Stimulated activated CD4-positive, alpha-beta T cell treated with anti-CD3 and anti-CD28 coated beads, Interleukin-15, amount 100 ng/mL, for 1 hour (primary cell): ENCODE measurements around the gene CNPY1.

Experiments used
- DNase-seq, 2 donors: peaks; one replicate each; pipeline ENCODE4 v3.0.0-alpha.2; 2020; ENCODE audit warnings: low read depth in 1 of 2, low spot score in 1 of 2

CNPY1 gene

DNA sequence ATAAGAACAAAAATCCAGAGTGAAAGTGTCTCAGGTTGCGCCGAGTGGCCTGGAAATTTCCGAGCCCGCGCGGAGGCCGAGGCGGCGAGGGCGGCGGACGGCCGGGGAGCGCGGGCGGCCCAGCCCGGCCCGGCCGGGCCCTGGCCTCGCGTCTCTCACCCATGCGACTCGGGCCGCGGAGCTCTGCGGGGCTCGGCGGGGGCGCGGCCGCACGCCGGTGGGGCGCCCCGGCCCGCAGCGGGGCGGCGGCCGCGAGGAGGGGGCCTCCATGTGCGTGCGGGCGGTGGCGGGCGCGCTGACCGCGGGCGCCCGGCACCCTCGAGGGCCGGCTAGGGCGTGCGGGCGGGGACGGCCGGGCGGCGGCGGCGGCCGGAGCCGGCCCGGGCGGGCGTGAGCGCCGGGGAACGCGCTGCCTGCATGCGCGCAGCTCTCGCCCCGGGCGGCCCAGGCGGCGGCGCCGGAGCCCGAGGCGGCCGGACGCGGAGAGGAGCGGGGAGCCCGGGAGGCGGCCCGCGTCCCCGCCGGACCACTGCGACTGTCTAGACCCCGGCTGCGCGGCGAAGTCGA lies 88.7 kb downstream of the CNPY1 start:
- no peak for DNase-seq

DNA sequence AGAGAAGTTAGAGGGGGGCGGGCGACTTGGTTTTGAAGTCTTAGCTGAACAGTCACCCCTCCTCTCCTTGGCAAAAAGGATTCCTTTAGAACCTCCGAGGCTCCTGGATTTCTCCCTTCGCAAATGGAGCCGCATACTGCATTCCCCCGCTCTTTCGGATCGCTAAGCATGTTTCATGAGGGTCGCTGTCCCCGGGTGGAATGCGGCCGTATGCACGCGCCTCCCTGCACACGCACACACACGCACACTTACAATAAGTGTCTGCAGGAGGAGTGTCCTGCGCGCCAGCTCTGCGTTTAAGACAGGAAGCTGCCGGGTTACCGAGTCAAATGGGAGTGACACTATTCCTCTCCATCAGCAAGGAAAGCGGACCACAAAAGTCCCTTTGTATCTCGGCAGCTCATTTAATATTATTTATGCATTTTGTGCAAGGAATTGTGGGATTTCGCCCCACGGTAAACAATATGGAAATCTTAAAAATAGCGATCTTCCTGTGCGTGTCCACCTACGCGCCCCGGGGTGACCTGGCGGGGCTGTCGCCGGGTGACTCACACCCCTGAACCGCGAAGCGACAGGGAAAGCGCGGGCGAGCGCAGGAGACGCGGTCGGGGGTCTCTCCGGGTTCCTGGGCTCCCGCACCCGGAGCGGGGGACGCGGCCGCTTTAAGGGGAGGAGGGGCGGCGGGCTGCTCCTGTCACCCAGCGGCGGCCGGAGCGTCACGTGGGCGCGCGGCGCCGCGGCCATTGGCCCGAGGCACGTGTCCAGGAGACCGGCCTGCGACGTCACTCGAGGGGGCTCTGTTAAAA lies 89.4 kb downstream of the CNPY1 start:
- no peak for DNase-seq

DNA sequence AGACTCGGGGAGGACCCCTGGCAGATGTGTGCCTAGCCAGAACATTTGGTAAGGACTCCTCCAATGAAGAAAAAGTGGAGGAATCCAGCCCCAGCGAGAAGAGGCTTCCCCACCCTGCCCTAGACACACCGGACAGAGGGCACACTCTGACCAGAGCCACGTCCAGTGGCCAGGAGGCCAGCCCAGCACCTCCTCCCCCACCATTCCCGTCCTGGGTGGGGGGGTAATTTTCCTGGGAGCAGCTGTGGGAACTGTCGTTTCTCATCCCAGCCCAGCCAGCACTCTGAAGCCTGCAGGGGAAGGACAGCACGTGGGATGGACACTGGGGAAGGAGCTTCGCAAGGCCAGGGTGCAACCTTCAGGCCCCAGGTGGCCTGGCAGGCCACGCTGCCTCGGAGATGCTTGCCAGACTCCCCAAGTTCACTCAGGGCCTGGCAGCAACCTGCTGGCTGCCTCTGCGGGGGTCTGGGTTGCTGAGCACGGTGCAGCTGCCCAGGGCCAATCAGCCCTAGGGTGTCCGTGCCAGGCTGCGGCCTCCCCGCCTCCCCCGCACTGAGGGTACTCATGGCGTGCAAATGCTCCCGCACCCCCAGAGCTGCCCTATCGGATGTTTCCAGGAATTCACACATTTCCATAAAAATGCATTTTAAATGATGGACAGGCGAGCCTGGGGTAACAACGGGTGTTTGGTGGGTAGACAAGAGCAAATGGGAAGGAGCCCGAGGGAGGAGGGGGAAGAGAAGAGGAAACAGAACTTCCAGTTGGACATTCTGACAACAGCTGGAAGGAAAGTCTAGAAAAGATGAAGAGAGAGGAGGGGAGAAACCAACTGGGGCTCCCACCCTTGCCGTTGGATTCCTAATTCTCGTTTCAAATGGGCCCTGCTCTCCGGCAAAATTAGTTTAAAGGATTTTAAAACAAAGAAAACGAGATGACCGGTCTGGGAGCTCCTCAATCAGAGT lies 90.3 kb downstream of the CNPY1 start:
- DNase-seq: no peak

DNA sequence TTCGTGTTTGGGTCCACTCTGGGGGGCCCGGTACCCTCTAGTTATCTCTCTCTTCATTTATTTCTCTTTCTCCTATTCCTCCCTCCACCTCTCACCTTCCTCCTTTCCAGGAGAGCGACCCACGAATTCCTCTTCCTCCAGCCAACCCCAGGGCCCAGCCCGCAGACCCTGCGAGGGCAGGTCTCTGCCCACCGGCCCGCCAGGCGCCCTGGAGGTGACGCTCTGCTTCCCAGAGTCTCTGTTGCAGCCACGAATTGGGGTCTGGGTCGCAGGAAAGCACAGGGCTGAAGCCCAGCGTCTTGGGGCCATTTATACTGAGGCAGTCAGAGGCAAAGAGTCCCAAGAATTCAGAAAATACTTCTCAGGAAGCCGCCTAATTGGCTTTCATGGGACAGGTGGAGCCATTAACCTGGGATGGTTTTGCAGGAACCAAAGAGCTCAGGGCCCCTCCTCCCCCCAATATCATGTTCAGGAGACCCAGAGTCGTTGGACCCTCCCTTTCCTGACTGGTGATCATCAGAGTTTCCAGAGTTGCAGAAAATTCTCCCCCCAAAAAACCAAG lies 91.1 kb downstream of the CNPY1 start:
- DNase-seq: no peak

DNA sequence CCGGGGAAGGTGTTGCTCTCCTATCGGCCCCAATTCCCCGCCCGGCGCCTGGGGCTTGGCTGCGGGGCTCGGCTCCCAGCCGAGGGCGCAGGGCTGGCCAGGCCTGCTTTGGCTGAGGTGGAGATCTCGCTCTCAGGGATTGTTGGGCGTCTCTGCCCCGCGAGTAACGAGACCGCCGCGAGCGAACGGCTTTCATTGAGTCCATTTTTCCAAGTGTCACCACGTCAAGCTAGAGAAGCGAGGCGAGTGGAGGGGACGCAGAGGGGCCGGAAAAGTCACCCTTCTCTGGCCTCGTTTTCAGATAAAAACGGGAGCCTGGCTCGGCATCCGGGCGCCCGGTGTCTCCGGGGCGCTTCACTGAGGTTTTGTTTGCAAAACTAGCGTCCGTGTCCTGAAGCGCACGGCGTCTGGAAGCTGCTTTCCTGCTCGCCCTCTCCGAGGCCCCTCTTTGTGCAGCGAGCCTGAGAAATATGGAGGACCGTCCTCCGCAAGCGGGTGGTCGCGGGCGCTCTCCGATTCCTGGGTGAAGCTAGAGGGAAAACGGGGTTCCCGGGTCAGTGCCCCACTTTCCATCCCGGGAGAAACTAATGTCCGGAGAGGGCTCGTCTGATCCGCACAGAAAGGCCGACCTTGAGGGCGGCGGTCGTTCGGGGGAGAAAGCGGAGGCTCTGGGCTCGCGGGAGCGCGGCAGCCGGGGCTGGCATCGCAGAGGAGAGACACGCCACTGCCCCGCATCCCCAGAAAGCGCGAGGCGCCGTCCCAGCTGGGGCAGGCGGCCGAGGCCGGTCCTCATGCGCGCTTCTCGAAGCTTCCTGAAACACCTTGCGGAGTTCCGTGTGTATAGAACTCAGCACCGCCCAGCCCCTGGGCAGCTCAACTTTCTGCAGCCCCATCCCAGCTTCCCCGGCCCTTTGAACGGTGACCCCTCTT lies 91.9 kb downstream of the CNPY1 start:
- no peak for DNase-seq

DNA sequence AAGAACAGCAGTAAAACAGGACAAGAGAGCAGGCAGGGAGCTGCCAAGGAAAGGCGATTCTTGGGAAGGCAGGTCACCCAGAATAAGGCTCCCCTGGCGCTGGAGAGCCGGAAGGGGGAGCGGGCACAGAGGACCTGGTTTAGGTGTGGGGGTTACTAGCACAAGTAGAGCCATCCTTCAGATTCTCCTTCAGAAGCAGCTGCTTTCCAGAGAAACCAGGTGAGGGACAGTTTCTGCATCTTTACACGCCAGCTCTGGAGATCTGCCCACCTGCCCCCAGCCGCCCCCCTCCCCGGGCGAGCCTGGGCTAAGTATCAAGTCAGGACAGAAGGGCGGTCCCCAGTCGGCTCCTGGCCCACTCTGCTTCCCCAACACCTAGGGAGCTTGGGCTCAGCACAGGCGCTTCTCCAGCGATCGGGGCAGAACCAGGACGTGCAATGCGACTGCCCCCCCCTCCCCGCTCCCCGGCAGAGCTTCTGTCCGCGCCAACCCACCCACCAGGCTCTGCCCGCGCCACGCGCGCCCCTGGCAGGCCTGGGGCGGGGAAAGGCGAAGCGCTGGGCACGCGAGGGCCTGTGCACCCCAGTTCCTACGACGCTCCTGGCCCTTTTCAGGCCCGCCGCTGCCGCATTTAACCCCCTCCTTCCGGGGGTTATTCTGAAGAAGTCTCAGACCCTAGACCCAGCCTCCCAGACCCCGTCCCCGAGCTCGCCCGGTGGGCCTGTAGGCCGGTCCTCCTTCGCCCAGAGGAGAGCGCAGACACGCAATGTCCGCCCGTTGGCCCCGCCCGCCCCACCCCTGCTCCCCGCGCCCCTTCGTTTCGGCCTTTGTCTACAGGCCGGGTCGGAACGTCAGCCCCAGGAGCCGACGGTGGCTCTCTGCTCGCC lies 92.8 kb downstream of the CNPY1 start:
- no peak for DNase-seq

DNA sequence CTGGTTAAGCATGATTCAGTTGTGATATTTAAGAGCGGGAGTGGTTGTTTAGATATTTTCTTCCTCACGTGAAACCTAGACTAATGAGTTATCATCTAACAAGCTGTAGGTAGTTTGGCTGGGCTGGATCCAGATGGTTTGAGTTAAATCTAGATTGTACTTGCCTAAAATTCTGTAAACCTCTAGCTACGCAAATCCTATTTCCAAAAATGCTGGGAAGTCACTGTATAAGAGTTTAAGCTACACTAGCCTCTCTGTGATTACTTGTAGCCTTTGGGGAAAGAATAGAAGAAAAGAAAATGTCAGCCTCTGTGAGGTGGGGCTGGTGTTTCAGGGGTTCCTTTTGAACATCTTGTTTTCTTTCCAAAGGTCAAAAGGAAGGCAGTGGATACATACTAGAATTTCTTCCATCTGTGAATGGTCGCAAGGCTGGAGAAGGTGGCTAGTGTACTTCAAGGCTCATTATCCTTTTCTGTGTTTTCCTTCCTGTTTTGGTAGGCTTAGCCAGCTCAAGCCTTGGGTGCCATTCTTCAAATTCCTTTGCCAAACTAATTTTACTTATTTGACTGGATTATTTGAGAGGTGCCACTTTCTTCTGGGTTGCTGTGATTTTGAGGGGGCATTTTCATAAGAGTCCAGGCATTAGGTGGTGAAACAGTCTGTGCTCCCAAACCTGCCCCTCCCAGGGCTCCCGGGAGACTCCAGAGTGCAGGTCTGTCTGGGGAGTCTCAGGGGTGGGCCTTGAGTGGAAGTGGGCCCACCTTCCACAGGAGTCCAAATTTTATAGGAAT lies 93.7 kb downstream of the CNPY1 start:
- DNase-seq: no peak

DNA sequence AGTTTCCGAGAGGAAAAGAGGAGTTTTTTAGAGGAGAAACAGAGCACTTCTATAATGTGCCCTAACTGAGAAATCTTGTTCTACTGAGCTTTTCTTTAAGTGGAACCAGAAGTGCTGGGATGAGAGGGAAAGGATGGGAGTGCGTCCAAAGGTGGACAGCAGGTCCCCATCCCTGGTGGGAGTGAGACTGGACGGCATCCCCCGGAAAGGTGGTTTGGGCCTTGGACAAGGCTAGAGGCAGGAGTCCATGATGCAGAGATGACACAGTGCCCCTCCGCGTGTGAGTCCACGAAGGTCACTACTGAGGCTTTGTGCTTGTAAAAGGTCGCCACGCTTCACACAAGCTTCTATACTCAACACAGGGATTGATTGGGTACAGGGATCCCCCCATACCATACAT lies 94.5 kb downstream of the CNPY1 start:
- DNase-seq: no peak
